ENCODE results near the gene PTPRM. TPM values are rescaled to one million over a fixed set of nuclear protein-coding genes. Genes with fewer than 3 reads are reported as not detected.

PTPRM gene
- total and polyA plus RNA-seq, 9 donors, result 61.7 to 91.5 (median 66.4) TPM

- DNase-seq, result no peak
- Histone ChIP-seq H3K4me3 (ENCODE audit: low read length) (no peak overlapping the region), H3K4me1 (ENCODE audit: control insufficient read depth, insufficient read depth, low read length) (peaks cover 7% of the 10 kb centered on the region), H3K27me3 (ENCODE audit: control insufficient read depth, insufficient read depth, low read length) (no peaks in the 10 kb centered on the region), H3K36me3 (ENCODE audit: control insufficient read depth, insufficient read depth, low read length) (no peaks in the 10 kb centered on the region), H3K27ac (ENCODE audit: low read length) (no peak overlapping the region), H3K9me3 (replicated peaks; ENCODE audit: control insufficient read depth, low read depth, low read length) (peaks cover 8% of the 10 kb centered on the region)
- WGBS (ENCODE audit: insufficient coverage), result no CpG with 5 or more reads among the region's 4 CpGs
These were observed 181.3 kb downstream of the PTPRM start for GRCh38 chr18:7748251-7749007.

GRCh38 chr18:7749008-7749405, 181.9 kb downstream of the PTPRM start:
- Histone ChIP-seq H3K4me3 (ENCODE audit: low read length) (no peak overlapping the region), H3K36me3 (ENCODE audit: control insufficient read depth, insufficient read depth, low read length) (no peaks in the 10 kb centered on the region), H3K4me1 (ENCODE audit: control insufficient read depth, insufficient read depth, low read length) (peaks cover 7% of the 10 kb centered on the region), H3K9me3 (replicated peaks; ENCODE audit: control insufficient read depth, low read depth, low read length) (peaks cover 8% of the 10 kb centered on the region), H3K27me3 (ENCODE audit: control insufficient read depth, insufficient read depth, low read length) (no peaks in the 10 kb centered on the region), H3K27ac (ENCODE audit: low read length) (no peak overlapping the region)
- 40% methylated on average over 1 of the region's 2 CpGs for WGBS (ENCODE audit: insufficient coverage)
- DNase-seq, result no peak

GRCh38 chr18:7749510-7749981, 182.4 kb downstream of the PTPRM start:
- H3K4me3 ChIP-seq (ENCODE audit: low read length), result no peak overlapping the region
- no peaks in the 10 kb centered on the region for H3K27me3 ChIP-seq (ENCODE audit: control insufficient read depth, insufficient read depth, low read length)
- H3K27ac ChIP-seq (ENCODE audit: low read length), result no peak overlapping the region
- peaks cover 7% of the 10 kb centered on the region for H3K4me1 ChIP-seq (ENCODE audit: control insufficient read depth, insufficient read depth, low read length)
- DNase-seq, result peak; percentile 18
- peaks cover 8% of the 10 kb centered on the region for H3K9me3 ChIP-seq (replicated peaks; ENCODE audit: control insufficient read depth, low read depth, low read length)
- WGBS (ENCODE audit: insufficient coverage), result 40% methylated on average over 1 of the region's 2 CpGs
- H3K36me3 ChIP-seq (ENCODE audit: control insufficient read depth, insufficient read depth, low read length), result no peaks in the 10 kb centered on the region

- no peak for DNase-seq
- Histone ChIP-seq H3K4me3 (ENCODE audit: low read length) (no peak overlapping the region), H3K27ac (ENCODE audit: low read length) (no peak overlapping the region), H3K36me3 (ENCODE audit: control insufficient read depth, insufficient read depth, low read length) (no peaks in the 10 kb centered on the region), H3K4me1 (ENCODE audit: control insufficient read depth, insufficient read depth, low read length) (peaks cover 7% of the 10 kb centered on the region), H3K27me3 (ENCODE audit: control insufficient read depth, insufficient read depth, low read length) (no peaks in the 10 kb centered on the region), H3K9me3 (replicated peaks; ENCODE audit: control insufficient read depth, low read depth, low read length) (peaks cover 7% of the 10 kb centered on the region)
- WGBS (ENCODE audit: insufficient coverage), result 0% methylated on average over 1 of the region's 6 CpGs
These were observed 183.1 kb downstream of the PTPRM start for GRCh38 chr18:7750095-7750663.

- H3K9me3 ChIP-seq (replicated peaks; ENCODE audit: control insufficient read depth, low read depth, low read length), result peaks cover 2% of the 10 kb centered on the region
- H3K36me3 ChIP-seq (ENCODE audit: control insufficient read depth, insufficient read depth, low read length), result no peaks in the 10 kb centered on the region
- H3K4me3 ChIP-seq (ENCODE audit: low read length), result no peak overlapping the region
- no peak for DNase-seq
- H3K4me1 ChIP-seq (ENCODE audit: control insufficient read depth, insufficient read depth, low read length), result peaks cover 7% of the 10 kb centered on the region
- WGBS (ENCODE audit: insufficient coverage), result 50% methylated on average over 1 of the region's 5 CpGs
- H3K27me3 ChIP-seq (ENCODE audit: control insufficient read depth, insufficient read depth, low read length), result no peaks in the 10 kb centered on the region
- no peak overlapping the region for H3K27ac ChIP-seq (ENCODE audit: low read length)
These were observed 183.8 kb downstream of the PTPRM start for GRCh38 chr18:7750966-7751365.

GRCh38 chr18:7754258-7754657, 187.1 kb downstream of the PTPRM start:
- Histone ChIP-seq H3K27me3 (ENCODE audit: control insufficient read depth, insufficient read depth, low read length) (no peaks in the 10 kb centered on the region), H3K36me3 (ENCODE audit: control insufficient read depth, insufficient read depth, low read length) (no peaks in the 10 kb centered on the region), H3K9me3 (replicated peaks; ENCODE audit: control insufficient read depth, low read depth, low read length) (no peaks in the 10 kb centered on the region), H3K27ac (ENCODE audit: low read length) (no peak overlapping the region), H3K4me1 (ENCODE audit: control insufficient read depth, insufficient read depth, low read length) (peaks cover 4% of the 10 kb centered on the region), H3K4me3 (ENCODE audit: low read length) (no peak overlapping the region)
- WGBS (ENCODE audit: insufficient coverage), result no CpG with 5 or more reads among the region's 1 CpG
- no peak for DNase-seq

GRCh38 chr18:7754725-7755181, 187.6 kb downstream of the PTPRM start:
- no peak for DNase-seq
- 95% methylated on average over 4 of the region's 7 CpGs for WGBS (ENCODE audit: insufficient coverage)
- H3K4me3 ChIP-seq (ENCODE audit: low read length), result no peak overlapping the region

GRCh38 chr18:7755753-7756475, 188.8 kb downstream of the PTPRM start:
- H3K4me1 ChIP-seq (ENCODE audit: control insufficient read depth, insufficient read depth, low read length), result peaks cover 2% of the 10 kb centered on the region
- no peaks in the 10 kb centered on the region for H3K27me3 ChIP-seq (ENCODE audit: control insufficient read depth, insufficient read depth, low read length)
- peak; percentile 28 for DNase-seq
- no peaks in the 10 kb centered on the region for H3K9me3 ChIP-seq (replicated peaks; ENCODE audit: control insufficient read depth, low read depth, low read length)
- no peaks in the 10 kb centered on the region for H3K36me3 ChIP-seq (ENCODE audit: control insufficient read depth, insufficient read depth, low read length)
- no peak overlapping the region for H3K4me3 ChIP-seq (ENCODE audit: low read length)
- no peak overlapping the region for H3K27ac ChIP-seq (ENCODE audit: low read length)
- no CpG with 5 or more reads among the region's 4 CpGs for WGBS (ENCODE audit: insufficient coverage)

More at GRCh38 chr18:7754725-7755181, 187.6 kb downstream of the PTPRM start:
- H3K9me3 ChIP-seq (replicated peaks; ENCODE audit: control insufficient read depth, low read depth, low read length), result no peaks in the 10 kb centered on the region
- H3K27me3 ChIP-seq (ENCODE audit: control insufficient read depth, insufficient read depth, low read length), result no peaks in the 10 kb centered on the region
- no peak overlapping the region for H3K27ac ChIP-seq (ENCODE audit: low read length)
- H3K4me1 ChIP-seq (ENCODE audit: control insufficient read depth, insufficient read depth, low read length), result peaks cover 2% of the 10 kb centered on the region
- H3K36me3 ChIP-seq (ENCODE audit: control insufficient read depth, insufficient read depth, low read length), result no peaks in the 10 kb centered on the region

- WGBS (ENCODE audit: insufficient coverage), result 80% methylated on average over 1 of the region's 2 CpGs
- no peak overlapping the region for H3K4me3 ChIP-seq (ENCODE audit: low read length)
- H3K4me1 ChIP-seq (ENCODE audit: control insufficient read depth, insufficient read depth, low read length), result peaks cover 2% of the 10 kb centered on the region
- no peak for DNase-seq
- H3K36me3 ChIP-seq (ENCODE audit: control insufficient read depth, insufficient read depth, low read length), result no peaks in the 10 kb centered on the region
- no peaks in the 10 kb centered on the region for H3K27me3 ChIP-seq (ENCODE audit: control insufficient read depth, insufficient read depth, low read length)
- H3K9me3 ChIP-seq (replicated peaks; ENCODE audit: control insufficient read depth, low read depth, low read length), result no peaks in the 10 kb centered on the region
- H3K27ac ChIP-seq (ENCODE audit: low read length), result no peak overlapping the region
These were observed 190.1 kb downstream of the PTPRM start for GRCh38 chr18:7757175-7757574.

GRCh38 chr18:7758764-7759163, 191.6 kb downstream of the PTPRM start:
- H3K4me1 ChIP-seq (ENCODE audit: control insufficient read depth, insufficient read depth, low read length), result peaks cover 2% of the 10 kb centered on the region
- no peak overlapping the region for H3K27ac ChIP-seq (ENCODE audit: low read length)
- no peak overlapping the region for H3K4me3 ChIP-seq (ENCODE audit: low read length)
- no peaks in the 10 kb centered on the region for H3K27me3 ChIP-seq (ENCODE audit: control insufficient read depth, insufficient read depth, low read length)
- WGBS (ENCODE audit: insufficient coverage), result 100% methylated on average over 1 of the region's 2 CpGs
- H3K36me3 ChIP-seq (ENCODE audit: control insufficient read depth, insufficient read depth, low read length), result no peaks in the 10 kb centered on the region
- H3K9me3 ChIP-seq (replicated peaks; ENCODE audit: control insufficient read depth, low read depth, low read length), result no peaks in the 10 kb centered on the region
- no peak for DNase-seq

Data from muscle of leg (tissue), 11 donors.